Activated CD4-positive, alpha-beta T cell treated with anti-CD3 and anti-CD28 coated beads for 36 hours (primary cell): Measurements from ENCODE around the gene MGMT. TPM values are rescaled to one million over a fixed set of nuclear protein-coding genes. Genes with fewer than 3 reads are reported as not detected.

ENCODE experiments used
- ATAC-seq: fragments of 200-7000 bp; cut with Tn5 transposase; one replicate; pipeline ENCODE4 v1.10.0; 2021; ENCODE audit warnings: mild to moderate bottlenecking, moderate library complexity
- CTCF ChIA-PET: fragments of 350-600 bp; sonication (Branson Sonifier 250); formaldehyde crosslinking; loops from one replicate; lab custom pipeline; 2021; ENCODE audit warnings: antibody characterized with exemption; lab: Charles Lee
- POLR2A ChIA-PET: fragments of 350-600 bp; sonication (Branson Sonifier 250); formaldehyde crosslinking; loops from one replicate; lab custom pipeline; 2021; ENCODE audit warnings: antibody characterized with exemption, inconsistent platforms; lab: Charles Lee
- DNase-seq: peaks from one replicate; pipeline ENCODE4 v3.0.0-alpha.2; 2020
- H3K27ac Mint-ChIP-seq: one replicate; pipeline ENCODE4 v1.8.0; 2021; ENCODE audit warnings: mixed read lengths
- H3K27me3 Mint-ChIP-seq: one replicate; pipeline ENCODE4 v1.8.0; 2021; ENCODE audit warnings: mixed read lengths
- H3K36me3 Mint-ChIP-seq: one replicate; pipeline ENCODE4 v1.8.0; 2021; ENCODE audit warnings: low read depth, mixed read lengths
- H3K4me1 Mint-ChIP-seq: one replicate; pipeline ENCODE4 v1.8.0; 2021; ENCODE audit warnings: mixed read lengths
- H3K4me3 Mint-ChIP-seq: one replicate; pipeline ENCODE4 v1.8.0; 2021; ENCODE audit warnings: mild to moderate bottlenecking, moderate library complexity, mixed read lengths
- H3K9me3 Mint-ChIP-seq: one replicate; pipeline ENCODE4 v1.8.0; 2021; ENCODE audit warnings: low read depth, mixed read lengths
- intact Hi-C, 2 experiments: fragments of 100-400 bp; cut with DNase I in 1 of 2; cut with micrococcal nuclease in 1 of 2; formaldehyde crosslinking; loops; one replicate each; pipeline versions ENCODE4 v1.14.2 to v1.15.1; 2022 to 2024; cut with DNase I, micrococcal nuclease
- total RNA-seq, 2 experiments: library from RNA; stranded (reverse); gene quantifications; one replicate each; pipeline ENCODE4 v1.2.3, GENCODE V29; 2021

MGMT gene
- total RNA-seq, 2 experiments from 2014 or later, result 18.0 to 22.8 TPM

- H3K27ac Mint-ChIP-seq, result no peak overlapping the region
- intact Hi-C loops, result no loop called here
- H3K4me3 Mint-ChIP-seq, result no peak overlapping the region
- DNase-seq, result no peak
- H3K9me3 Mint-ChIP-seq, result no peaks in the 10 kb centered on the region
- peaks cover 3% of the 10 kb centered on the region for H3K36me3 Mint-ChIP-seq
- H3K27me3 Mint-ChIP-seq, result no peaks in the 10 kb centered on the region
- CTCF ChIA-PET, result interaction anchor here (0.6 to 0.7 kb wide), 2 partner anchors 13 to 230 kb away, joined by 3 to 5 read pairs; no protein-coding TSS in a partner anchor
- ATAC-seq, result no peak
- POLR2A ChIA-PET, result no interaction called here
- no peaks in the 10 kb centered on the region for H3K4me1 Mint-ChIP-seq
Observed at GRCh38 chr10:129693382-129693781, 226.3 kb downstream of the MGMT start.

- no peaks in the 10 kb centered on the region for H3K27me3 Mint-ChIP-seq
- H3K9me3 Mint-ChIP-seq, result no peaks in the 10 kb centered on the region
- intact Hi-C loops, result no loop called here
- ChIA-PET CTCF (interaction anchor here (0.5 kb wide), 1 partner anchor 102 kb away, joined by 4 read pairs; no protein-coding TSS in a partner anchor), POLR2A (no interaction called here)
- H3K27ac Mint-ChIP-seq, result no peak overlapping the region
- H3K4me3 Mint-ChIP-seq, result no peak overlapping the region
- H3K36me3 Mint-ChIP-seq, result peaks cover 3% of the 10 kb centered on the region
- H3K4me1 Mint-ChIP-seq, result no peaks in the 10 kb centered on the region
- ATAC-seq, result no peak
- no peak for DNase-seq
Observed at GRCh38 chr10:129694184-129694583, 227.1 kb downstream of the MGMT start.

GRCh38 chr10:129694691-129695243 lies 227.7 kb downstream of the MGMT start:
- H3K9me3 Mint-ChIP-seq, result no peaks in the 10 kb centered on the region

GRCh38 chr10:129695671-129696070 lies 228.6 kb downstream of the MGMT start:
- H3K9me3 Mint-ChIP-seq, result no peaks in the 10 kb centered on the region
- no peaks in the 10 kb centered on the region for H3K4me1 Mint-ChIP-seq
- ATAC-seq (no peak), DNase-seq (no peak)
- no peak overlapping the region for H3K27ac Mint-ChIP-seq
- peaks cover 6% of the 10 kb centered on the region for H3K36me3 Mint-ChIP-seq
- ChIA-PET POLR2A (no interaction called here), CTCF (no interaction called here)
- intact Hi-C loops, result no loop called here
- H3K4me3 Mint-ChIP-seq, result no peak overlapping the region
- H3K27me3 Mint-ChIP-seq, result no peaks in the 10 kb centered on the region

More at GRCh38 chr10:129694691-129695243, 227.7 kb downstream of the MGMT start:
- no peaks in the 10 kb centered on the region for H3K27me3 Mint-ChIP-seq
- POLR2A ChIA-PET, result no interaction called here
- CTCF ChIA-PET, result no interaction called here
- intact Hi-C loops, result no loop called here
- DNase-seq (no peak), ATAC-seq (no peak)
- H3K27ac Mint-ChIP-seq, result no peak overlapping the region
- H3K4me3 Mint-ChIP-seq, result no peak overlapping the region
- H3K4me1 Mint-ChIP-seq, result no peaks in the 10 kb centered on the region
- H3K36me3 Mint-ChIP-seq, result peaks cover 3% of the 10 kb centered on the region

- Mint-ChIP-seq H3K36me3 (peaks cover 4% of the 10 kb centered on the region), H3K4me3 (no peak overlapping the region), H3K27me3 (no peaks in the 10 kb centered on the region), H3K9me3 (no peaks in the 10 kb centered on the region), H3K4me1 (no peaks in the 10 kb centered on the region), H3K27ac (no peak overlapping the region)
- CTCF ChIA-PET, result no interaction called here
- ATAC-seq, result no peak
- intact Hi-C loops, result no loop called here
- no peak for DNase-seq
- POLR2A ChIA-PET, result no interaction called here
Observed at GRCh38 chr10:129696636-129697035, 229.6 kb downstream of the MGMT start.

- Mint-ChIP-seq H3K27ac (no peak overlapping the region), H3K27me3 (no peaks in the 10 kb centered on the region), H3K36me3 (peaks cover 4% of the 10 kb centered on the region), H3K4me3 (no peak overlapping the region), H3K4me1 (no peaks in the 10 kb centered on the region), H3K9me3 (no peaks in the 10 kb centered on the region)
- ChIA-PET POLR2A (no interaction called here), CTCF (no interaction called here)
- DNase-seq, result no peak
- intact Hi-C loops, result no loop called here
- no peak for ATAC-seq
Observed at GRCh38 chr10:129697463-129698247, 230.6 kb downstream of the MGMT start.

GRCh38 chr10:129699722-129700340 lies 232.8 kb downstream of the MGMT start:
- CTCF ChIA-PET, result no interaction called here
- H3K27ac Mint-ChIP-seq, result no peak overlapping the region
- H3K4me1 Mint-ChIP-seq, result peaks cover 3% of the 10 kb centered on the region
- DNase-seq (no peak), ATAC-seq (no peak)
- H3K36me3 Mint-ChIP-seq, result peaks cover 4% of the 10 kb centered on the region
- no peaks in the 10 kb centered on the region for H3K9me3 Mint-ChIP-seq
- POLR2A ChIA-PET, result no interaction called here
- H3K4me3 Mint-ChIP-seq, result no peak overlapping the region
- H3K27me3 Mint-ChIP-seq, result no peaks in the 10 kb centered on the region
- intact Hi-C loops, result no loop called here

GRCh38 chr10:129702605-129703004 lies 235.6 kb downstream of the MGMT start:
- H3K9me3 Mint-ChIP-seq, result no peaks in the 10 kb centered on the region
- DNase-seq (no peak), ATAC-seq (no peak)
- ChIA-PET POLR2A (no interaction called here), CTCF (interaction anchor here (0.6 kb wide), 1 partner anchor 141 kb away, joined by 3 read pairs; no protein-coding TSS in a partner anchor)
- no peaks in the 10 kb centered on the region for H3K27me3 Mint-ChIP-seq
- H3K4me1 Mint-ChIP-seq, result peaks cover 3% of the 10 kb centered on the region
- peaks cover 10% of the 10 kb centered on the region for H3K36me3 Mint-ChIP-seq
- H3K4me3 Mint-ChIP-seq, result no peak overlapping the region
- no peak overlapping the region for H3K27ac Mint-ChIP-seq
- intact Hi-C loops, result no loop called here

GRCh38 chr10:129703287-129704137 lies 236.5 kb downstream of the MGMT start:
- ChIA-PET POLR2A (no interaction called here), CTCF (interaction anchor here (0.6 kb wide), 1 partner anchor 100 kb away, joined by 3 read pairs; no protein-coding TSS in a partner anchor)
- no peak overlapping the region for H3K27ac Mint-ChIP-seq
- DNase-seq (no peak), ATAC-seq (no peak)
- no peaks in the 10 kb centered on the region for H3K27me3 Mint-ChIP-seq
- intact Hi-C loops, result no loop called here
- H3K9me3 Mint-ChIP-seq, result no peaks in the 10 kb centered on the region
- peaks cover 3% of the 10 kb centered on the region for H3K4me1 Mint-ChIP-seq
- no peak overlapping the region for H3K4me3 Mint-ChIP-seq
- H3K36me3 Mint-ChIP-seq, result peaks cover 18% of the 10 kb centered on the region

- ATAC-seq (no peak), DNase-seq (no peak)
- H3K27me3 Mint-ChIP-seq, result no peaks in the 10 kb centered on the region
- H3K9me3 Mint-ChIP-seq, result no peaks in the 10 kb centered on the region
- peaks cover 24% of the 10 kb centered on the region for H3K36me3 Mint-ChIP-seq
- no peak overlapping the region for H3K4me3 Mint-ChIP-seq
- H3K27ac Mint-ChIP-seq, result no peak overlapping the region
- intact Hi-C loops, result no loop called here
- POLR2A ChIA-PET, result no interaction called here
- CTCF ChIA-PET, result no interaction called here
- H3K4me1 Mint-ChIP-seq, result peaks cover 3% of the 10 kb centered on the region
Observed at GRCh38 chr10:129704225-129704624, 237.2 kb downstream of the MGMT start.

GRCh38 chr10:129704786-129705525 lies 237.9 kb downstream of the MGMT start:
- ChIA-PET POLR2A (no interaction called here), CTCF (no interaction called here)
- no peak overlapping the region for H3K4me3 Mint-ChIP-seq
- intact Hi-C loops, result no loop called here
- no peaks in the 10 kb centered on the region for H3K27me3 Mint-ChIP-seq
- H3K4me1 Mint-ChIP-seq, result peaks cover 3% of the 10 kb centered on the region
- H3K9me3 Mint-ChIP-seq, result no peaks in the 10 kb centered on the region
- H3K36me3 Mint-ChIP-seq, result peaks cover 26% of the 10 kb centered on the region
- H3K27ac Mint-ChIP-seq, result no peak overlapping the region
- no peak for DNase-seq
- ATAC-seq, result no peak
